Ovary (tissue), 3 donors: ENCODE results near the gene SULT4A1.

ENCODE experiments used
- POLR2A ChIP-seq: fragments of 450-650 bp; IDR thresholded peaks from one replicate; pipeline ENCODE4 v1.6.1; 2017; ENCODE audit warnings: antibody characterized with exemption, mild to moderate bottlenecking, moderate library complexity
- TF ChIP-seq, protein P1 (sequence below), 3 donors: fragments of 450-650 bp in 2 of 3; fragments of 200-600 bp in 1 of 3; IDR thresholded peaks; one replicate each; pipeline versions ENCODE4 v1.5.1 to v1.8.0; 2016 to 2022; ENCODE audit warnings: antibody characterized with exemption in 3 of 3, mild to moderate bottlenecking in 1 of 3
- donor health status: DM: no; HTN: no; CAD: no.

DNA sequence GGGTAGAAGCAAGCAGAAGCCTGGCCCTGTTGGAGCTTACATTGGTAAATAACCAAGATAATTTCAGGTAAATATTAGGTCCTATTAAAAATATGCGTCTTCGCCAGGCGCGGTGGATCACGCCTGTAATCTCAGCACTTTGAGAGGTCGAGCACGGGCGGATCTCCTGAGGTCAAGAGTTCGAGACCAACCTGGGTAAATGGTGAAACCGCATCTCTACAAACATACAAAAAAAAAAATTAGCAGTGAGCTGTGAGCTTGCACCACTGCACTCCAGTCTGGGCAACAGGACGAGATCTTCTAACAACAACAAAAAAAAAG lies 529 bp upstream of the SULT4A1 start:
- TF ChIP-seq, protein P1, sequence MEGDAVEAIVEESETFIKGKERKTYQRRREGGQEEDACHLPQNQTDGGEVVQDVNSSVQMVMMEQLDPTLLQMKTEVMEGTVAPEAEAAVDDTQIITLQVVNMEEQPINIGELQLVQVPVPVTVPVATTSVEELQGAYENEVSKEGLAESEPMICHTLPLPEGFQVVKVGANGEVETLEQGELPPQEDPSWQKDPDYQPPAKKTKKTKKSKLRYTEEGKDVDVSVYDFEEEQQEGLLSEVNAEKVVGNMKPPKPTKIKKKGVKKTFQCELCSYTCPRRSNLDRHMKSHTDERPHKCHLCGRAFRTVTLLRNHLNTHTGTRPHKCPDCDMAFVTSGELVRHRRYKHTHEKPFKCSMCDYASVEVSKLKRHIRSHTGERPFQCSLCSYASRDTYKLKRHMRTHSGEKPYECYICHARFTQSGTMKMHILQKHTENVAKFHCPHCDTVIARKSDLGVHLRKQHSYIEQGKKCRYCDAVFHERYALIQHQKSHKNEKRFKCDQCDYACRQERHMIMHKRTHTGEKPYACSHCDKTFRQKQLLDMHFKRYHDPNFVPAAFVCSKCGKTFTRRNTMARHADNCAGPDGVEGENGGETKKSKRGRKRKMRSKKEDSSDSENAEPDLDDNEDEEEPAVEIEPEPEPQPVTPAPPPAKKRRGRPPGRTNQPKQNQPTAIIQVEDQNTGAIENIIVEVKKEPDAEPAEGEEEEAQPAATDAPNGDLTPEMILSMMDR (IDR thresholded peaks at IDR 0.05) = no peak
- TF ChIP-seq POLR2A = no peak
